ENCODE results near the gene QSER1.
A peak's percentile ranks its signal among the peaks of the same experiment; 100 is the strongest.
"Not testable (repeated sequence)": the region's sequence is repeated elsewhere in the genome, so short reads cannot be mapped to it uniquely, and the experiment has no call there.

Gene QSER1

DNA sequence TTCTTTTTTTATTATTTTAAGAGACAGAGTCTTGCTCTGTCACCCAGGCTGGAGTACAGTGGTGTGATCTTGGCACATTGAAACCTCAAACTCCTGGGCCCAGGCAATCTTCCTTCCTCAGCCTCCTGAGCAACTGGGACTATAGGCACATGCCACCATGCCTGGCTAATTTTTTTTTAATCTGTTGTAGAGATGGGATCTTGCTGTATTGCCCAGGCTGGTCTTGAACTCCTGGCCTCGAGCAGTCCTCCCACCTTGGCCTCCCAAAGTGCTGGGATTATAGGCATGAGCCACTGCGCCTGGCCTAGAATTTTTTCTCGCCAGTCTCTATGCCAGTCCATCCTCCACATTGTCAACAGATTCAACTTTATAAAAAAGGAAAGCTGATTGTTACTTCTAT lies 44.7 kb downstream of the QSER1 start:
- DNase-seq, result not testable (repeated sequence)

DNA sequence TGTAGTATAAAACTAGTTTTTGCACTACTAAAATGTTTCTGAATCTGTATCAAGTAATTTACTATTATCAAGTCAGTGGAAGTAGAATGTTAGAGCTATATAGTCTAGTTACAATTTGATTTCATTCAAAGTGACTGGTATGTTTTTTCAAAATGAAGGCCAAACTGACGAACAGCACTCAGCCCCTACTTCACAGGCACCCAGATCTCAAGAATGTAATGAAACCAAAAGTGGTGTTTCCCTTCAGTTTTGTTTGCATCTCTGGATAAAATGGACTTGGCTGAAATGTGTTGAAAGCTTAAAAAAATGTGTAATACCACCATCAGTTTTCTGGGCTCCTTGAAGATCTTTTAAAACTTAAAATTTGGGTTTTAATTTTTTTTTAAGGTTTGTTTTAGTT lies 46.4 kb downstream of the QSER1 start:
- no peak for DNase-seq

DNA sequence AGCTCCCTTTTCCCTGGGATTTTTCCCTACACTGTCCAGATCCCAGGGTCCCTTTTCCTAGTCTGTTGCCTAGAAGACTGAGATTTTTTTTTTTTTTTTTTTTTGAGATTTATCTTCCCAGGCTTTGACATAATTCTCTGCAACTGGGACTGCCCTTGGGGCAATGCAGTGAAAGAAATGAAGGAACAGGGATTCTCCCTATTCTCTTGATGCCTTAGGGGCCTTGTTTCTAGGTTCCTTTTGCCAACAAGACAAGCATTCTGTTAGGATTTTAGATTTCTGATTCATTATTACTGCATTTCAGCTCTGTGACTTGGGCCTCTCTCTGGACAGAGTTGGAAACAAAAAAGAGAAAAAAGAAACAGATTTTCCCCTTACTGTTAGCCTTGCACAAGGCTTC lies 47.3 kb downstream of the QSER1 start:
- DNase-seq, result no peak

DNA sequence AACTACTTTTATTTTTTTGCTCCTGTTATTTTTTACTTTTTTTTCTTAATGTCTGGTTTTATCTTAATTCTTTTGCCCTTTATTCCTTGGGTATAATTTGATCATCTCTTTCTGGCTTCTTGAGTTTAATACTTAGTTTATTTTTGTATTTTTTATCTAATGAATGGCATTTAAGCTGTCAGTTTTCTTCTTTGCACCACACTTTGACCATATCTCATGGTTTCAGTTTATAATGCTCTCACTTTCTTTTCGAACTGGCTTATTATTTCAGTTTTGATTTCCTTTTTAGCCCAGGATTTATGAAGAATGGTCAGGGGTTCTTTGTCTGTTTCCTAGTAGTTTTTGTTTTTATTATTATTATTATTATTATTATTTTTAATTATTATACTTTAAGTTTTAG lies 48.3 kb downstream of the QSER1 start:
- no peak for DNase-seq

DNA sequence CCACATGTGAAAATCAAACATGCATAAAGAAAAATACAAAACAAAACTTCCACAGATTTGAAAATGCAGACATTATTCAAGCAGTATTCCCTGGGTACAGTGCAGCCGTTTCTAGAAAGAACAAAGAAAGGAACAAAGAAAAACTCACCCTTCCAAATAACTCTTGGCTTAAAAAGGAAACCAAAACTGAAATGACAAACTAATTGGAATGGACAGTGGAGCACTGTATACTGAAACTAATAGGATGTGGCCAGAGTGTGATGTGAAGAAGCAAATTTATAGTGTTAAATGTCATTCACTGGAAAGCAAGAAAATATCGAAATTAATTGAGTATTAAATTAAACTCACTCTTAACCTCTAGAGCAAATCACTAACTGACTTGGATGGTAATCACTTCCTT lies 55.4 kb downstream of the QSER1 start:
- no peak for DNase-seq

DNA sequence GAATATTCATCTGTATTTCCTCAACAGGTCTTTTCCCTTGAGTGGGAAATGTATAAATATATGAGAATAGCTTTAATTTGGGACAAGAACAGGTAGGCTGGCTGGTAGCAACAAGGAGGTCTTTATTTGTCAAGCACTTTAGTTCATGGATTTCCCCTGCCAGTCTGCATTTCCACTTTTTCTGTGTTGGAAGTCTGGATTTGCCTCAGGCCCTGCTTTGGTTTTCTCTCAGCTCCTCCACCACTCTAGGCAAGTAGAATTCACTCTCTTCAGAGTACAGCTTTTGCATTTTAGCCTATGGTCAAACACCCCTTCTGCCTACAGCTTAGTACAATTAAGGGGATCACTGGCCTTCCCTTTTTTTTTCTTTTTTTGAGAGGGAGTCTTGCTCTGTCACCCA lies 57.1 kb downstream of the QSER1 start:
- DNase-seq, result no peak

DNA sequence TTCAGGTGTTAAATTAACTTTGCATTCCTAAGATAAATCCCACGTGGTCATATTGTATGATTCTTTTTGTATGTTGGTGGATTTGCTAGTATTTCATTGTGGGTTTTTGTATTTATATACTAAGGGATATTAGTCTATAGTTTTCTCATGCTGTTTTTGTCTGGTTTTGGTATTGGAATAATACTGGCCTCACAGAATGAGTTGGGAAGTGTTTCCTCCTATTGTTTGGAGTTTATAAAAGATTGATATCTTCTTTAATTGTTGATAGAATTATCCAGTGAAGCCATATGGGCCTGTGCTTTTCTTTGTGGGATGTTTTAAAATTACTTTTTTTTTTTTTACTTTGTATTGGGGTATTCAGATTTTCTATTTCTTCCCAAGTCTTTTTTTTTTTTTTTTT lies 59.8 kb downstream of the QSER1 start:
- DNase-seq, result no peak

DNA sequence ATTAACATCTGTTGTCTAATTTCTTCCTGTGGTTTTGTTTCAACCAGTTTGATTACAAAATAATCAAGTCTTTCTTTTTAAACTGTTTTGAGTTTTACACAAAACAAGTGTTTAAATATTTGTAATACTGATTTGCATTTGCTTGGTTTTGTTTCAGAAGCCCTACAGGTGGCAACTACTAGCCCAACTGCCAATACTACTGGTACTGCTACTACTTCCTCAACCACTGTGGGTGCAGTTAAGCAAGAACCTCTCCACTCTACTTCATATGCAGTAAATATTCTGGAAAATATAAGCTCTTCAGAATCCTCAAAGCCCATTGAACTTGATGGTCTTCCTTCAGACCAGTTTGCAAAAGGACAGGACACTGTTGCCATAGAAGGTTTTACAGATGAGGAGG lies 61.1 kb downstream of the QSER1 start:
- DNase-seq, result no peak

DNA sequence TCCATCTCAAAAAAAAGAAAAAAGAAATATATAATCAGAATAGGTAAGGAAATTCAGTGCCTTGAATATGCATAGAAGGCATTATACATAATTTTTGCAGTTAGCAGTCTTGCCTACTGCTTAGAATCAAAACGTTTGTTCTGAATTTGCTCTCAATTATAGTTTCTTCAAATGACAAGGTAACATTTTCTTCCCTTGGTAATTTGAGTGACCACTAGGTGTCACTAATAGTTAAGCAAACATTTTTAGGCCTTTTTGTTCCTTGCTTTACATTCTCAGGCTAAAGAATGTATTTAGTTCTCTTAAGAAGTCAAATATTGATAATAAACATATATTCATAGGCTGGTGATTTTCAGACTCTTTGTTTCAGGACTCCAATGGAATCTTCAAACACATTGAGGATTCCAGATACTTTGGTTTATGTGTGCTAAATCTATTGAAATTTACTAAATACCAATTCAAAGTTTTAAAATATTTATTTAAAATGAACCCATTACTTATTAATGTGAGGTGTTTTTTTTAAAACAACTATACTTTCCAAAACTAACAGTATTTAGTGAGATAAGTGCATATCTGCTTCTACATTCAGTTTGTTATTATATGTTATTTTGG lies 68.0 kb downstream of the QSER1 start:
- peak; percentile 61 for DNase-seq

DNA sequence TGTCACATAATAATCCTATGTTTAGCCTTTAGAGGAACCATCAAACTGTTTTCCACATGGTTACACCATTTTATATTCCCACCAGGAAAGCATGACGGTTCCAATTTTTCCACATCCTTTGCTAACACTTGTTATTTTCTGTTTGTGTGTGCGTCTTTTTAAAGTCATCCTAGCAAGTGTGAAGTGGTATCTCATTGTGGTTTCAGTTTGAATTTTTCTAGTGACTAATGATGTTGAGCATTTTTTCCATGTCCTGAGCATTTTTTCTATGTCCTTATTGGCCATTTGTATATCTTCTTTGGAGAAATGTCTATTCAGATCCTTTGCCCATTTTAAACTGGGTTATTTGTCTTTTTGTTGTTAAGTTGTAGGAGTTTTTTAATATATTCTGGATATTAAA lies 69.4 kb downstream of the QSER1 start:
- no peak for DNase-seq

DNA sequence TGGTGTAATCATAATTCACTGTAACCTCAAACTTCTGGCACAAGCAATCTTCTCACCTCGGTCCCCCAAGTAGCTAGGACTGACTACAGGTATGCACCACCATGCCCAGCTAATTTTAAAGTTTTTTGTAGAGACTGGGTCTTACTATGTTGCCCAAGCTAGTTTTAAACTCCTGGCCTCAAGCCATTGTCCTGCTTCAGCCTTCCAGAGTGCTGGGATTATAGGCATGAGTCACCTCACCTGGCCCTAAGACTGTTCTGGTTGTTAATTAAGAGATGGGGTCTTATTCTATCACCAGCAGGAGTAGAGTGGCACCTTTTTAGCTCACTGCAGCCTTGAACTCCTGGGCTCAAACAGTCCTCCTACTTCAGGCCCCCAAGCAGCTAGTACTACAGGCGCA lies 71.1 kb downstream of the QSER1 start:
- DNase-seq, result no peak

DNA sequence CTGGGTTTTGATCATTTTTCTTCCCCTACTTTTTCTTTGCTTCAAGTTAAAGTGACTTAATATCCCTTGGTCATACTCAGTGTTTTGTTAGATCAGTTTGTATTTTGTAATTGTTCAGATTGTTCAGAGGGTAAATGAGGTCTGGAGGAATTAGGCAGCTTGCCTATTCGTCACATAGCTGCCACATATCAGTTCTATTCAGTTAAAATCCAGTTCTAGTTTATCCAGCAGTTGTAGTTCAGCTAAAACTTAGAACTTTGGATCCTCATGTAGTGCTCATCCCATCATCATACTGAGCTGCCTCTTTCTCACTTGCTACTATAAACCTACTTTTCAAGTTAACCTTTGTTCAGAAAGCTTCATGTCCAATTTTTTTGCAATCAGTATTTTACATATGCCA lies 75.9 kb downstream of the QSER1 start:
- DNase-seq, result no peak

DNA sequence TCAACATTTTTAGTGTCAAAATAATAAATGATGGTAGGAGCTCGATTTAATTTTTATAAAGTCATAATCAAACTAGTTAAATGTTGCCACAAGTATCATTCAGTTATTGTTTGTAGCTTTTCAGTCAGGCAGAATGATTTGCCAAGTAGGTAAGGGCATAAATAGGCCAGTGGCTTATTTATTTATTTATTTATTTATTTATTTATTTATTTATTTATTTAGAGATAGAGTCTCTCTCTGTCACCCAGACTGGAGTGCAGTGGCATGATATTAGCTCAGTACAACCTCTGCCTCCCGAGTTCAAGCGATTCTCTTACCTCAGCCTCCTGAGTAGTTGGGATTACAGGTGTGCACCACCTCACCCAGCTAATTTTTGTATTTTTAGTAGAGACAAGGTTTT lies 79.6 kb downstream of the QSER1 start:
- DNase-seq, result not testable (repeated sequence)

DNA sequence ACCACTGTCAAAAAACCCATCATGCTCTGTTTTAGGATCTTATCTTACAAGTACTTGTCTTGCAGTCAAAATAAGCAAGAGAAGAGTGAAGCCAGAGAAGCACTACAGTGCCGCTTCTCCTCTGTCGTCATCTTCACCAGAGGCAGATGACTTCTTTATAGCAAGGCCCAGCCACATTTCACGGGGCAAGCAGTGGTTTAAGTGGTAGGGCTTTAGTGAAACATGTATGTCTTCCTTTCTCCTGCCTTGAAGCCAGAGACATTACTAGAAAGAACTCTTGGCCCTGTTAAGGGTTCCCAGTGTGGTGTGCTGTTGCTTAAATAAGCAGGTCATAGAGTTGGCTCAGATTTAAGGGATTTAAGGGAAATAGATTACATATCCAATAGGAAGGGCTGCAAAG lies 80.2 kb downstream of the QSER1 start:
- DNase-seq, result no peak

DNA sequence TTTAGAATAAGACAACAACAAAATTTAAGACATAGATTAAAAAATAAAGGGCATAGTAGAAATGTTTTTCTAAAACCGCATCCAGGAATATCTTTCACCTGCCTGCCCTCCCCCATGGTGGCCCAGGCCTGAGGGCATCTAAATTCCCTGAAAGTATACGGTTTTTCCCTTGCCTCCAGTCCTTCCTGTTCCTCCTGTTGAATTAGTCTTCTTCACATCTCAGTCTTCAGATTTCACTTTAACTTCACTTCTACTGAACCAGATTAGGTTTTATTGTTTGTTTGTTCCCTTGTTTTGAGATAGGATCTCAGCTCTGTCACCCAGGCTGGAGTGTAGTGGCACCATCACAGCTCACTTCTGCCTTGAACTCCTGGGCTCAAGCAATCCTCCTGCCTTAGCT lies 90.0 kb downstream of the QSER1 start:
- no peak for DNase-seq

DNA sequence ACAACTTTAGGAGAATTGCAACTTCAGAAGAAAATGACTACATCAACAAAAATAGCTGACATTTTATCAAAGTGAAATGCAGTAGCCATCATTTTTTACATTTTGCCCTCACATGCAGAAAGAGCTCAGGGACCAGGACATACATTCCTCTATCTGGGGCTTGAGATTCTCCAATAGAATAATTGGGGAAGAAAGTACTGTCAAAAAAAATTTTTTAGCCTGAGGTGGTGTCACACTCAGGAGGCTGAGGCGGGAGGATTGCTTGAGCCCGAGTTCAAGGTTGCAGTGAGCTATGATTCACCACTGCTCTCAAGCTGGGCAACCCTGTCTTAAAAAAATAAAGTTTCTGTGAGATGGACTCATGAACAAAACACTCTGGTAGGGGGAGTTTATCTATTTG lies 90.9 kb downstream of the QSER1 start:
- DNase-seq, result no peak

DNA sequence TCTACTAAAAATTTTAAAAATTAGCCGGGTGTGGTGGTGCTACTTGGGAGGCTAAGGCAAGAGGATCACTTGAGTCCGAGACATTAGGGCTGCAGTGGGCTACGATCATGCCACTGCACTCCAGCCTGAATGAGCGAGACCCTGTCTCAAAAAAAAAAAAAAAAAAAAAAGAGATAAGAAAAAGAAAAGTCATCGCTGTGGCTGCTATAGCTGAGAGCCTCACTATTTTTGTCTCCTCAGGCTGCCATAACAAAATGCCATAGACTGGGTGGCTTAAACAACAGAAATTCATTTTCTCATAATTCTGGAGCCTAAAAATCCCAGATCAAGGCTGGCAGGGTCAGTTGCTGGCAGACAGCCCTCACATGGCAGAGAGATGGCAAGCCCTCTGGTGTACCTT lies 93.0 kb downstream of the QSER1 start:
- no peak for DNase-seq

DNA sequence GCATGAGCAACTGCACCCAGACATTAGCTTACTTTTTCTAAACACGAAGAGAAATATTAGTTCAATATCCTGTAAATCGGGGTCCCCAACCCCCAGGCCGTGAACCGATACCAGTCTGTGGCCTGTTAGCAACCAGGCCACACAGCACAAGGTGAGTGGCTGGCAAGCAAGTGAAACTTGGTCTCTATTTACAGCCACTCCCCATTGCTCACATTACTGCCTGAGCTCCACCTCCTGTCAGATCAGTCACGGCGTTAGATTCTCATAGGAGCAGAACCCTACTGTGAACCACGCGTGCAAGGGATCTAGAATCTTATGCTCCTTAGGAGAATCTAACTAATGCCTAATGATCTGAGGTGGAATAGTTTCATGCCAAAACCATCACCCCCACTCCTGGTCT lies 95.2 kb downstream of the QSER1 start:
- DNase-seq, result no peak

DNA sequence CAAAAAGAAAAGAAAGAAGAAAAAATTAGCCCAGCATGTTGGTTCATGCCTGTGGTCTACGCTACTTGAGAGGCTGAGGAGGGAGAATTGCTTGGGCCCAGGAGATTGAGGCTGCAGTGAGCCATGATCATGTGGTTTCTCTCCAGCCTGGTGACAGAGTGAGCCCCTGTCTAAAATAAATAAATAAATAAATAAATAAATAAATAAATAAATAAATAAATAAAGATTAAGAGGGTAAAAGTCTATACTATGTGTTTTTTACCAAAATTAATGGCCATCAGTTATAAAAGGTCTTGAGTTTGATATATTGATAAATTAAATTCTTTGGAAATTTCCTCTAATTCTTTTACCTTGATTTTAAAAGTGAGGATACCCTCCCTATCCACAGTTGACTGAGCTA lies 97.9 kb downstream of the QSER1 start:
- DNase-seq, result no peak

DNA sequence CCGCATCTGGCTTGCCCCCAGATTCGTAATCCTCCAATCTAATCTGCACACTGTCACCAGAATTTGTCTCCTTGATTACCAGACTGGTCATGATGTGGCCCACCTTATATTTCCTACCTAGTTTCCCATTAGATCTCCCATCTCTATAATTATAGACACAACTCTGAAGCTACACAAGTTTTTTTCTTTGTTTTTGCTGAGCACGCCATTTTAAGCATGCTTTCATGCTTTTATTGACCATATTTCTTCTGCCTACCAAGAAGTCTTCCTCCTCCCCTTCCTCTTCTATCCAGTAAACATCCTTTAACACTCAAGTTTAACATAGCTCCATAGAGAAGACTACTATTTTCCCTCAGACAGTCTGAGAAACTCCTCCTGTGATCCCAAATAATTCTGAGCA lies 98.8 kb downstream of the QSER1 start:
- DNase-seq, result no peak

DNA sequence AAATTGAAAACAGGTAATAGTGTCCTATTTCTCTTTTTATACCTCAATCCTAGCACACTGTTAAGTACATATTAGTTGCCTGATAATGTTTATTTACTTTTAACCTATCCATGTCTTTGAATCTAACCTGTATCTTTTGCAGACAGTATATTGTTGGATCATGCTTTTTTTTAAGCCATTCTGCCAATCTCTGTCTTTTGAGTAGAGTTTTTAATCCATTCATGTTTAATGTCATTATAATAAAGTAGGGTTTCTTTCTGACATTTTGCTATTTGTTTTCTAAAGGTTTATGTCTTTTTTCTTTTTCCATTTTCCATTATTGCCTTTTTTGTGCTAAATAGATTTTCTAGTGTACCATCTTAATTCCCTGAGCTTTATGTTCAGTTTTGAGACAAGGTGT lies 99.3 kb downstream of the QSER1 start:
- DNase-seq, result no peak

DNA sequence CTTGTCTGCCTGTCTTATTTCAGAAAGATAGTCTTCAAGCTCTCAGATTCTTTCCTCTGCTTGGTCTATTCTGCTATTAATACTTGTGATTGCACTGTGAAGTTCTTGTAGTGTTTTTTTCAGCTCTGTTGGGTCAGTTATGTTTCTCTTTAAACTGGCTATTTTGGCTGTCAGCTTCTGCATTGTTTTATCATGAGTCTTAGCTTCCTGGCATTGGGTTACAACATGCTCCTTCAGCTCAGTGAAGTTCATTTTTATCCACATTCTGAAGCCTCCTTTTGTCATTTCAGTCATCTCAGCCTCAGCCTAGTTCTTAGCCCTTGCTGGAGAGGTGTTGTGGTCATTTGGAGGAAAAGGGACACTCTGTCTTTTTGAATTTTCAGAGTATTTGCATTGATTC lies 107.6 kb downstream of the QSER1 start:
- DNase-seq, result no peak

DNA sequence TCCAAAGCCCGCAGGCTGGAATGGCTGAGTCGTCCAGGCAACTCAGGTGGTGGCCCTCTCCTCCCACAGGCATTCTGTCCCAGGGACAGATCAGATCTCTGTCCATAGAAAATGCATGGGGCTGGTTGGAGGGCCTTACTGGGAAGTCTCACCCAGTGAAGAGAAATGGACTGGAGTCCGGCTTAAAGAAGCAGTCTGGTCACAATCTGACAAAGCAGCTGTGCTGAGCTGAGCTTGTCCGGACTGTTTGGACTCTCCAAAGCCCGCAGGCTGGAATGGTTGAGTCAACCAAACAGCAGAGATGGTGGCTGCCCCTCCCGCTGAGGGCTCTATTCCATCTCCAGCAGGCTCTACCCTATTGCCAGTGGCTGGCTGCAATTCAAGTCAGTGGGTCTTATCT lies 108.7 kb downstream of the QSER1 start:
- no peak for DNase-seq

DNA sequence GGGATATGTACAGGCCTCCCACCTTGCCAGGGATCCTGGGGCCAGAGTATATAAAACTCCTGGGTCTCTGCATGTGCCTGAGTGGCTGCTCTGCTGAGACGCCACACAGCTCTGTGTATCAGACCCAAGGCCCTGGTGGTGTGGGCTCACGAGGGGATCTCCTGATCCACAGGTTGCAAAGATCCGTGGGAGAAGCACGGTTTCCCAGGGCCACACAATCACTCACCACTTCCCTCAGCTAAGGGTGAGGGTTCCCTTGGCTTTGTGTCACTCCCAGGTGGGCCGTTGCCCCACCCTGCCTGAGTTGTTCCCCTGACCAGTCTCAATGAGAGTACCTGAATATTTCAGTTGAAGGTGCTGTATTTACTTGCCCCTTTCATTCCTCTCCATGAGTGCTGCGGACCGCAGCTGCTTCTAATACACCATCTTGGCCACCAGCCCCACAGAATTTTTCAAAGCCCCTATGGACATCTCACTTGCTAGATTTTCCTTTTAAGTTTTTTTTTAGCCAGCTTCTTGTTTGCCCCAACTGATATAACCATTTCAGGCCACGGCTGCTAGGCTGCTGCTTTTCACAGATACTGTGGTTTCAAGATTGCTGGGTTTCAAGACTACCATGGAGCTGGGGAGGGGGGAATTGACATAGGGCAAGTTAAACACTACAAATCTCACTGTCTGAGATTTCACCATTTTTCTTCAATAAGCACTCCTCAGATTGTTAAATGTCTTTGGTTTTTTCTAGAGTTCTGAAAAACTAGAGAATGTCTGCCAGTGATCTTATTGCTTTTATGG lies 109.3 kb downstream of the QSER1 start:
- no peak for DNase-seq

DNA sequence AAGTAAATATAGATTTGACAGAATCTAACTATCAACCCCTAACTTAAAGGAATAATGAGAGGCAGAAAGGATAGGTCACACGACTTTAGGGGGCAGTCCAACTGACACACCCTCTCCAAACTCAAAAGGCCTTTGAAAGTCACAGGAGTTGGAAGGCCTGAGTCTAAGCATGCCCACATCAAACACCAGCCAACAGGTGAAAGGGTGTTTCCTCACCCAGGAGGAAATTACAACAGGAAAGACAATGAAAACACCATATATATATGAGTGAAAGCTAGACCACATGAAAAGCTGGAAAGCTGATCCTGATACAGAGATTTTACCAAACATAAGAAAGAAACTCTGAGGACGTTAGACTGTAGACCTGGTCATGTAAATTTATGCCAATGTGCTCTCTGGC lies 112.6 kb downstream of the QSER1 start:
- no peak for DNase-seq
